Limb (tissue), 2 donors: Measurements from ENCODE around the gene TMEM129.

ENCODE experiments used
- DNase-seq, 2 donors: peaks; one replicate each; pipeline ENCODE4 v3.0.0-alpha.2; 2016; ENCODE audit errors: extremely low spot score in 2 of 2

The TMEM129 gene

GRCh38 chr4:1669850-1670249, 51.3 kb downstream of the TMEM129 start:
- DNase-seq: no peak

- no peak for DNase-seq
These were observed 51.9 kb downstream of the TMEM129 start for GRCh38 chr4:1669270-1669669.

GRCh38 chr4:1668488-1668840, 52.7 kb downstream of the TMEM129 start:
- DNase-seq: no peak

DNA sequence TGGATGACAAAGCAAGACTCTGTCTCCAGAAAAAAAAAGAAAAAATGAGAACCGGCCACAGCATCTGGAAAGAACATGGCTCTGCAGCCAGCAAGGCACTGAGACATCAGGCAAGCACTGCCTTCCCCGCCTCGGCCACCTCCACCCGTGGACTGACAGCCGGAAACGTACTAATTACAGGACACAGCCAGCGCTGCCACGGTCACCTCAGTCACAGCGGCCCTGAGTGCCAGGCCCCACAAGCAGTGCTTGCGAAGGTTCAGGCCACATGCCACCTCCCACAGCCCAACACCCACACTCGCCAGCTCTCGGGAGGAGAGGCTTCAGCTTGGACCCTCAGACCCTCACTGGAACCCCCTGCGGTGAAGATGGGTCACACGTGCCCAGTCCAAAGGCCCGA, 53.9 kb downstream of the TMEM129 start:
- no peak for DNase-seq

- no peak for DNase-seq
These were observed 54.7 kb downstream of the TMEM129 start for GRCh38 chr4:1666391-1666790.
